ENCODE data around the gene MAN1C1. TPM values are rescaled to one million over a fixed set of nuclear protein-coding genes. Genes with fewer than 3 reads are reported as not detected.
A peak's percentile ranks its signal among the peaks of the same experiment; 100 is the strongest.

Gene MAN1C1
- total and polyA plus RNA-seq, 2 donors (not counting 1 experiment from before 2014, with no cell fraction given): 17.7 to 51.4 TPM

- no peaks in the 10 kb centered on the region for H3K4me1 ChIP-seq (ENCODE audit: control insufficient read depth, extremely low read depth, insufficient read depth, low read length)
- no peaks in the 10 kb centered on the region for H3K36me3 ChIP-seq (ENCODE audit: control insufficient read depth, insufficient read depth, low read length)
- no peak overlapping the region for H3K4me2 ChIP-seq (ENCODE audit: extremely low read depth, insufficient read depth, low read length)
- peak in 1 of 2 donors; percentile 15 for DNase-seq (ENCODE audit: low read depth in 2 of 2)
- no peak overlapping the region for H2AFZ ChIP-seq (ENCODE audit: low read length)
- no peaks in the 10 kb centered on the region for H3K79me2 ChIP-seq (ENCODE audit: control insufficient read depth, insufficient read depth, low read length)
- H3K27ac ChIP-seq (ENCODE audit: insufficient read depth, low read length): no peak overlapping the region
- H3K9me3 ChIP-seq (ENCODE audit: control insufficient read depth, insufficient read depth, low read depth, low read length): no peaks in the 10 kb centered on the region
- no peak overlapping the region for H3K9ac ChIP-seq (ENCODE audit: insufficient read depth, low read length)
- H4K20me1 ChIP-seq (ENCODE audit: control insufficient read depth, extremely low read depth, insufficient read depth, low read length): no peaks in the 10 kb centered on the region
- TF ChIP-seq EZH2 (IDR thresholded peaks at IDR 0.05; ENCODE audit: low read length, missing control alignments) (no peak), CTCF (conservative IDR thresholded peaks at IDR 0.05 in 1 of 2, IDR thresholded peaks at IDR 0.05 in 1 of 2; ENCODE audit: low read depth in 1 of 2, low read length in 2 of 2) (no peak)
- no peaks in the 10 kb centered on the region for H3K27me3 ChIP-seq (ENCODE audit: control insufficient read depth, insufficient read depth, low read length)
- H3K4me3 ChIP-seq (replicated peaks in 1 of 4; ENCODE audit: control extremely low read depth in 1 of 4, insufficient read depth in 1 of 4, low read depth in 3 of 4, low read length in 4 of 4): no peak overlapping the region
Measured at GRCh38 chr1:25579292-25580252, 37.0 kb upstream of the MAN1C1 start.

- Histone ChIP-seq H2AFZ (ENCODE audit: low read length) (no peak overlapping the region), H3K27ac (ENCODE audit: insufficient read depth, low read length) (no peak overlapping the region), H4K20me1 (ENCODE audit: control insufficient read depth, extremely low read depth, insufficient read depth, low read length) (no peaks in the 10 kb centered on the region), H3K27me3 (ENCODE audit: control insufficient read depth, insufficient read depth, low read length) (no peaks in the 10 kb centered on the region), H3K9me3 (ENCODE audit: control insufficient read depth, insufficient read depth, low read depth, low read length) (no peaks in the 10 kb centered on the region), H3K9ac (ENCODE audit: insufficient read depth, low read length) (no peak overlapping the region), H3K4me2 (ENCODE audit: extremely low read depth, insufficient read depth, low read length) (no peak overlapping the region), H3K4me3 (replicated peaks in 1 of 4; ENCODE audit: control extremely low read depth in 1 of 4, insufficient read depth in 1 of 4, low read depth in 3 of 4, low read length in 4 of 4) (no peak overlapping the region), H3K79me2 (ENCODE audit: control insufficient read depth, insufficient read depth, low read length) (no peaks in the 10 kb centered on the region), H3K4me1 (ENCODE audit: control insufficient read depth, extremely low read depth, insufficient read depth, low read length) (no peaks in the 10 kb centered on the region), H3K36me3 (ENCODE audit: control insufficient read depth, insufficient read depth, low read length) (no peaks in the 10 kb centered on the region)
- no peak for DNase-seq (ENCODE audit: low read depth in 2 of 2)
- TF ChIP-seq CTCF (conservative IDR thresholded peaks at IDR 0.05 in 1 of 2, IDR thresholded peaks at IDR 0.05 in 1 of 2; ENCODE audit: low read depth in 1 of 2, low read length in 2 of 2): no peak
- TF ChIP-seq EZH2 (IDR thresholded peaks at IDR 0.05; ENCODE audit: low read length, missing control alignments): no peak
Measured at GRCh38 chr1:25580927-25581326, 35.7 kb upstream of the MAN1C1 start.

- no peaks in the 10 kb centered on the region for H3K27me3 ChIP-seq (ENCODE audit: control insufficient read depth, insufficient read depth, low read length)
- H3K4me1 ChIP-seq (ENCODE audit: control insufficient read depth, extremely low read depth, insufficient read depth, low read length): no peaks in the 10 kb centered on the region
- no peaks in the 10 kb centered on the region for H3K79me2 ChIP-seq (ENCODE audit: control insufficient read depth, insufficient read depth, low read length)
- no peak overlapping the region for H3K27ac ChIP-seq (ENCODE audit: insufficient read depth, low read length)
- H3K4me3 ChIP-seq (replicated peaks in 1 of 4; ENCODE audit: control extremely low read depth in 1 of 4, insufficient read depth in 1 of 4, low read depth in 3 of 4, low read length in 4 of 4): no peak overlapping the region
- no peak overlapping the region for H2AFZ ChIP-seq (ENCODE audit: low read length)
- no peaks in the 10 kb centered on the region for H3K36me3 ChIP-seq (ENCODE audit: control insufficient read depth, insufficient read depth, low read length)
- H3K9me3 ChIP-seq (ENCODE audit: control insufficient read depth, insufficient read depth, low read depth, low read length): no peaks in the 10 kb centered on the region
- no peak overlapping the region for H3K9ac ChIP-seq (ENCODE audit: insufficient read depth, low read length)
- H4K20me1 ChIP-seq (ENCODE audit: control insufficient read depth, extremely low read depth, insufficient read depth, low read length): no peaks in the 10 kb centered on the region
- DNase-seq (ENCODE audit: low read depth in 2 of 2): no peak
- H3K4me2 ChIP-seq (ENCODE audit: extremely low read depth, insufficient read depth, low read length): no peak overlapping the region
- TF ChIP-seq CTCF (conservative IDR thresholded peaks at IDR 0.05 in 1 of 2, IDR thresholded peaks at IDR 0.05 in 1 of 2; ENCODE audit: low read depth in 1 of 2, low read length in 2 of 2): no peak
- no peak for TF ChIP-seq EZH2 (IDR thresholded peaks at IDR 0.05; ENCODE audit: low read length, missing control alignments)
Measured at GRCh38 chr1:25581764-25582163, 34.8 kb upstream of the MAN1C1 start.

Measured in fibroblast of lung (primary cell).